IMR-90 (cell line): ENCODE results near the gene SLC39A6. TPM values are rescaled to one million over a fixed set of nuclear protein-coding genes. Genes with fewer than 3 reads are reported as not detected.

Experiments used
- ATAC-seq: fragments of 200-7000 bp; cut with Tn5 transposase; 2 replicates; pipeline ENCODE4 v1.9.1; 2020; ENCODE audit warnings: low read depth, mild to moderate bottlenecking, moderate library complexity
- BruUV-seq: library from RNA; stranded (reverse); fragments of 400-500 nt; replicated peaks from 2 replicates; lab custom pipeline; 2021; lab: Mats Ljungman, UMichigan
- CTCF ChIA-PET: fragments of 300-600 bp; formaldehyde crosslinking; extraction: SDS; loops from one replicate; lab custom pipeline; 2021; ENCODE audit warnings: antibody characterized with exemption; lab: Yijun Ruan, JAX
- POLR2A ChIA-PET: fragments of 300-600 bp; sonication (Branson Sonifier 250); formaldehyde crosslinking; loops from one replicate; lab custom pipeline; 2022; ENCODE audit warnings: antibody characterized with exemption; ENCODE audit not compliant: unreplicated experiment; lab: Charles Lee
- DNase-seq: peaks from one replicate; pipeline ENCODE4 v3.0.0; 2013
- H2AFZ ChIP-seq: replicated peaks from 2 replicates; pipeline ENCODE3; 2013; ENCODE audit warnings: low read length, mild to moderate bottlenecking; ENCODE audit not compliant: poor library complexity
- H2AK5ac ChIP-seq: 2 replicates; pipeline ENCODE4 v1.6.1; 2013; ENCODE audit warnings: low read depth, low read length, inconsistent platforms
- H2AK9ac ChIP-seq: replicated peaks from 2 replicates; pipeline ENCODE3; 2013; ENCODE audit warnings: mild to moderate bottlenecking, low read depth, low read length, moderate library complexity; ENCODE audit not compliant: poor library complexity
- H2BK120ac ChIP-seq: 2 replicates; pipeline ENCODE4 v1.6.1; 2013; ENCODE audit warnings: low read depth, low read length, inconsistent platforms
- H2BK15ac ChIP-seq: 3 replicates; pipeline ENCODE4 v1.6.1; 2013; ENCODE audit warnings: low read depth, low read length, inconsistent platforms
- H2BK20ac ChIP-seq: 2 replicates; pipeline ENCODE4 v1.6.1; 2013; ENCODE audit warnings: low read depth, mild to moderate bottlenecking, inconsistent platforms, low read length, moderate library complexity
- H2BK5ac ChIP-seq: 2 replicates; pipeline ENCODE4 v1.6.1; 2013; ENCODE audit warnings: mild to moderate bottlenecking, low read depth, low read length, inconsistent platforms; ENCODE audit not compliant: poor library complexity, severe bottlenecking
- H3K14ac ChIP-seq: replicated peaks from 2 replicates; pipeline ENCODE4 v1.6.1; 2013; ENCODE audit warnings: low read depth, low read length, inconsistent platforms
- H3K18ac ChIP-seq: 2 replicates; pipeline ENCODE4 v1.6.1; 2013; ENCODE audit warnings: low read depth, low read length, control low read depth
- H3K23ac ChIP-seq: 2 replicates; pipeline ENCODE4 v1.6.1; 2013; ENCODE audit warnings: low read depth, low read length, inconsistent platforms
- H3K27ac ChIP-seq: 2 replicates; pipeline ENCODE4 v1.5.1; 2013; ENCODE audit warnings: mild to moderate bottlenecking, control low read depth, low read length; ENCODE audit not compliant: insufficient read depth
- H3K27me3 ChIP-seq: 2 replicates; pipeline ENCODE4 v1.6.1; 2013; ENCODE audit warnings: low read length; ENCODE audit not compliant: control insufficient read depth, insufficient read depth
- H3K36me3 ChIP-seq: 2 replicates; pipeline ENCODE4 v1.6.1; 2013; ENCODE audit warnings: low read length, mixed read lengths; ENCODE audit not compliant: control insufficient read depth, insufficient read depth
- H3K4ac ChIP-seq: 2 replicates; pipeline ENCODE4 v1.6.1; 2013; ENCODE audit warnings: low read depth, low read length, inconsistent platforms
- H3K4me1 ChIP-seq: 2 replicates; pipeline ENCODE4 v1.6.1; 2013; ENCODE audit warnings: low read length, mixed read lengths; ENCODE audit not compliant: control insufficient read depth, insufficient read depth
- H3K4me2 ChIP-seq: 2 replicates; pipeline ENCODE4 v1.6.1; 2013; ENCODE audit warnings: low read depth, mild to moderate bottlenecking, control low read depth, low read length, moderate library complexity
- H3K4me3 ChIP-seq: 2 replicates; pipeline ENCODE4 v1.5.1; 2013; ENCODE audit warnings: low read depth, mild to moderate bottlenecking, control low read depth, low read length, moderate library complexity; ENCODE audit not compliant: insufficient read depth
- H3K56ac ChIP-seq: 2 replicates; pipeline ENCODE4 v1.6.1; 2013; ENCODE audit warnings: low read length, inconsistent platforms; ENCODE audit not compliant: insufficient read depth; ENCODE audit errors: extremely low read depth
- H3K79me1 ChIP-seq, 2 experiments: 2 replicates each; pipeline ENCODE4 v1.6.1; 2013; ENCODE audit warnings: low read length in 2 of 2, inconsistent platforms in 1 of 2, low read depth in 1 of 2
- H3K9ac ChIP-seq: 2 replicates; pipeline ENCODE4 v1.6.1; 2013; ENCODE audit warnings: low read depth, low read length, control low read depth
- H3K9me1 ChIP-seq: 2 replicates; pipeline ENCODE4 v1.6.1; 2013; ENCODE audit warnings: low read length, inconsistent platforms; ENCODE audit not compliant: insufficient read depth
- H3K9me3 ChIP-seq: 2 replicates; pipeline ENCODE4 v1.6.1; 2013; ENCODE audit warnings: low read length; ENCODE audit not compliant: control insufficient read depth, insufficient read depth
- H4K20me1 ChIP-seq: 2 replicates; pipeline ENCODE4 v1.6.1; 2013; ENCODE audit warnings: low read length, inconsistent platforms; ENCODE audit not compliant: insufficient read depth
- H4K5ac ChIP-seq: 2 replicates; pipeline ENCODE4 v1.6.1; 2013; ENCODE audit warnings: mild to moderate bottlenecking, low read depth, low read length, control low read depth
- H4K8ac ChIP-seq, 2 experiments: 2 replicates each; pipeline ENCODE4 v1.6.1; 2013; ENCODE audit warnings: low read depth in 2 of 2, low read length in 2 of 2, control low read depth in 1 of 2, inconsistent platforms in 1 of 2
- H4K91ac ChIP-seq: 2 replicates; pipeline ENCODE4 v1.6.1; 2013; ENCODE audit warnings: low read depth, low read length, inconsistent platforms; ENCODE audit not compliant: insufficient read depth
- BHLHE40 ChIP-seq: fragments of 150-350 bp; IDR thresholded peaks from 2 replicates; pipeline ENCODE4 v1.6.1; 2016; ENCODE audit warnings: mild to moderate bottlenecking, low read depth, low read length
- CEBPB ChIP-seq: IDR thresholded peaks from 2 replicates; pipeline ENCODE4 v1.6.1; 2012; ENCODE audit warnings: low read depth, low read length, improper control_type of control experiment
- CHD1 ChIP-seq: IDR thresholded peaks from 2 replicates; pipeline ENCODE4 v1.6.1; 2012; ENCODE audit warnings: low read depth, low read length, improper control_type of control experiment
- CTCF ChIP-seq: conservative IDR thresholded peaks from 2 replicates; pipeline ENCODE4 v1.5.1; 2012; ENCODE audit warnings: mild to moderate bottlenecking, low read depth, low read length, improper control_type of control experiment
- FOS ChIP-seq: fragments of 150-350 bp; IDR thresholded peaks from 2 replicates; pipeline ENCODE4 v1.6.1; 2016; ENCODE audit warnings: low read depth, low read length
- MAFK ChIP-seq: IDR thresholded peaks from 2 replicates; pipeline ENCODE4 v1.6.1; 2012; ENCODE audit warnings: low read depth, low read length, improper control_type of control experiment
- MAZ ChIP-seq: IDR thresholded peaks from 2 replicates; pipeline ENCODE4 v1.6.1; 2012; ENCODE audit warnings: low read depth, mild to moderate bottlenecking, low read length, improper control_type of control experiment, moderate library complexity, borderline replicate concordance
- MXI1 ChIP-seq: IDR thresholded peaks from 2 replicates; pipeline ENCODE4 v1.6.1; 2012; ENCODE audit warnings: low read depth, mild to moderate bottlenecking, low read length, moderate library complexity, borderline replicate concordance
- NFE2L2 ChIP-seq: fragments of 150-350 bp; IDR thresholded peaks from 2 replicates; pipeline ENCODE4 v1.6.1; 2016; ENCODE audit warnings: low read depth, mild to moderate bottlenecking, low read length
- POLR2A ChIP-seq: IDR thresholded peaks from 2 replicates; pipeline ENCODE4 v1.6.1; 2012; ENCODE audit warnings: mild to moderate bottlenecking, low read depth, low read length
- RAD21 ChIP-seq: IDR thresholded peaks from 2 replicates; pipeline ENCODE4 v1.6.1; 2012; ENCODE audit warnings: low read length, improper control_type of control experiment
- RCOR1 ChIP-seq: IDR thresholded peaks from 2 replicates; pipeline ENCODE4 v1.6.1; 2012; ENCODE audit warnings: mild to moderate bottlenecking, low read length, improper control_type of control experiment; ENCODE audit not compliant: insufficient replicate concordance
- RFX5 ChIP-seq: IDR thresholded peaks from 2 replicates; pipeline ENCODE4 v1.8.0; 2012; ENCODE audit warnings: low read depth, mild to moderate bottlenecking, low read length, moderate library complexity
- SMC3 ChIP-seq: fragments of 150-350 bp; IDR thresholded peaks from 2 replicates; pipeline ENCODE4 v1.6.1; 2016; ENCODE audit warnings: low read depth, mild to moderate bottlenecking, antibody characterized with exemption, low read length, moderate library complexity
- USF2 ChIP-seq: fragments of 150-350 bp; IDR thresholded peaks from 2 replicates; pipeline ENCODE4 v1.6.1; 2017; ENCODE audit warnings: mild to moderate bottlenecking, antibody characterized with exemption, low read length, low read depth
- WGBS, 2 experiments: methylation state at CpG; one replicate each; pipeline versions ENCODE4 v1.1.5 to v1.1.7; 2013; ENCODE audit warnings: missing lambda C conversion rate in 2 of 2; ENCODE audit not compliant: insufficient read length in 1 of 2; ENCODE audit errors: extremely low coverage in 2 of 2; 5-methylcytosine and 5-hydroxymethylcytosine counted together
- dilution Hi-C: fragments of 300-500 bp; cut with HindIII; formaldehyde crosslinking; loops from one replicate; pipeline ENCODE4 v1.14.3; 2018; ENCODE audit warnings: low sequenced_read_pairs; ENCODE audit not compliant: unreplicated experiment
- in situ Hi-C: fragments of 300-500 bp; cut with MboI; formaldehyde crosslinking; loops from 3 replicates; pipeline ENCODE4 v1.14.3; 2019; ENCODE audit warnings: low sequenced_read_pairs, inconsistent platforms, mixed read lengths
- intact Hi-C: fragments of 100-400 bp; cut with micrococcal nuclease; formaldehyde crosslinking; loops from 2 replicates; pipeline ENCODE4 v1.10.0; 2022
- polyA plus RNA-seq, 3 experiments: library from polyadenylated mRNA; depleted of rRNA; stranded (reverse); fragments of >200 nt; gene quantifications; 2 replicates each; pipeline ENCODE4 v1.2.3, GENCODE V29; 2012; ENCODE audit warnings: low replicate concordance in 1 of 3
- total RNA-seq: library from RNA; depleted of rRNA; stranded (reverse); fragments of >200 nt; gene quantifications from 2 replicates; pipeline ENCODE4 v1.2.3, GENCODE V29; 2012
- TF ChIP-seq, protein P1 (sequence below): fragments of 150-350 bp; IDR thresholded peaks from 2 replicates; pipeline ENCODE4 v1.6.1; 2016; ENCODE audit warnings: low read depth, mild to moderate bottlenecking, low read length, moderate library complexity, borderline replicate concordance

Gene SLC39A6
- total and polyA plus RNA-seq, 2 of the 4 experiments (the other 2 are of a cell fraction) = 48.7 to 91.9 TPM

DNA sequence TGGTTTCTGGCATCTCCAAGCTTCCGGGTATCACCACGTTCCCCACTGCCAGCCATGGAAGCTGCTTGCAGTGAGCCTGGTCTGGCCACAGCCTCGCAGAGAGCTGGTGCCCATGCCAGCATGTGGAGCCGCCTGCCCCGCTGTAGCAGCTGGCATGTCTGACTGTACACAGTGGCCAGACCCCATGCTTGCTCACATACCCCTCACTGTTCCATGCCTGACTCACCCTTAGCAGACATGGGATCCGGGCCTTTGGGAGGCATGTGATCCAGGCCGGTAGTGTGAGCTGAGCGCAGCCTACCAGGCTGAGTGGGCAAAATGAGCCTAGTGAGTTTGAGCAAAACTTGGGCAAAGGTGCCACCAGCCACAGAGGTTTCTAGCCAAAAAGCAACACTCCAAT, 43.0 kb downstream of the SLC39A6 start:
- H3K56ac ChIP-seq = no peak overlapping the region
- TF ChIP-seq RFX5 (no peak), NFE2L2 (no peak), FOS (no peak), BHLHE40 (no peak), CHD1 (no peak), USF2 (no peak), MAFK (no peak), CTCF (no peak), CEBPB (no peak), POLR2A (no peak), MXI1 (no peak), MAZ (no peak), RCOR1 (no peak), SMC3 (no peak), RAD21 (no peak)
- TF ChIP-seq, protein P1, sequence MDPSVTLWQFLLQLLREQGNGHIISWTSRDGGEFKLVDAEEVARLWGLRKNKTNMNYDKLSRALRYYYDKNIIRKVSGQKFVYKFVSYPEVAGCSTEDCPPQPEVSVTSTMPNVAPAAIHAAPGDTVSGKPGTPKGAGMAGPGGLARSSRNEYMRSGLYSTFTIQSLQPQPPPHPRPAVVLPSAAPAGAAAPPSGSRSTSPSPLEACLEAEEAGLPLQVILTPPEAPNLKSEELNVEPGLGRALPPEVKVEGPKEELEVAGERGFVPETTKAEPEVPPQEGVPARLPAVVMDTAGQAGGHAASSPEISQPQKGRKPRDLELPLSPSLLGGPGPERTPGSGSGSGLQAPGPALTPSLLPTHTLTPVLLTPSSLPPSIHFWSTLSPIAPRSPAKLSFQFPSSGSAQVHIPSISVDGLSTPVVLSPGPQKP = no peak
- no peaks in the 10 kb centered on the region for H3K27me3 ChIP-seq
- H4K20me1 ChIP-seq = no peaks in the 10 kb centered on the region
- H3K23ac ChIP-seq = no peak overlapping the region
- H2BK120ac ChIP-seq = no peak overlapping the region
- no peak for DNase-seq
- no peak overlapping the region for H2BK20ac ChIP-seq
- no peak for ATAC-seq
- no peak overlapping the region for H3K4me3 ChIP-seq
- no peaks in the 10 kb centered on the region for H3K9me1 ChIP-seq
- no peak overlapping the region for H3K27ac ChIP-seq
- H4K8ac ChIP-seq = no peak overlapping the region
- no peak overlapping the region for H2AFZ ChIP-seq
- no TSS peak for BruUV-seq
- no peak overlapping the region for H4K5ac ChIP-seq
- no peak overlapping the region for H2BK5ac ChIP-seq
- peaks cover 2% of the 10 kb centered on the region for H3K9me3 ChIP-seq
- no peak overlapping the region for H3K18ac ChIP-seq
- H3K9ac ChIP-seq = no peak overlapping the region
- H3K4me1 ChIP-seq = no peaks in the 10 kb centered on the region
- H3K4ac ChIP-seq = no peak overlapping the region
- H3K36me3 ChIP-seq = no peaks in the 10 kb centered on the region
- H3K79me1 ChIP-seq = no peaks in the 10 kb centered on the region
- intact Hi-C loops = no loop called here
- WGBS, 2 experiments = 35% methylated on average over 3 of the region's 8 CpGs; no CpG with 5 or more reads in 1 of the 2 experiments
- no peak overlapping the region for H2AK9ac ChIP-seq
- no peak overlapping the region for H2AK5ac ChIP-seq
- in situ Hi-C loops = no loop called here
- no peak overlapping the region for H2BK15ac ChIP-seq
- ChIA-PET POLR2A (no interaction called here), CTCF (no interaction called here)
- no peak overlapping the region for H4K91ac ChIP-seq
- H3K4me2 ChIP-seq = no peak overlapping the region
- dilution Hi-C loops = no loop called here
- no peak overlapping the region for H3K14ac ChIP-seq
